GM12878 (cell line): ENCODE measurements around the gene GRK7. TPM values are rescaled to one million over a fixed set of nuclear protein-coding genes. Genes with fewer than 3 reads are reported as not detected.

Experiments used
- ATAC-seq: fragments of 200-7000 bp; cut with Tn5 transposase; 3 replicates; pipeline ENCODE4 v1.9.1; 2020; ENCODE audit warnings: mild to moderate bottlenecking, moderate library complexity
- BruUV-seq: library from RNA; stranded (reverse); fragments of 400-500 nt; replicated peaks from 2 replicates; lab custom pipeline; 2021; lab: Mats Ljungman, UMichigan
- CTCF ChIA-PET: fragments of 300-600 bp; sonication (Branson Sonifier 250); formaldehyde crosslinking; extraction: SDS; loops from one replicate; lab custom pipeline; 2021; ENCODE audit warnings: inconsistent platforms; lab: Yijun Ruan, JAX
- POLR2A ChIA-PET: fragments of 350-600 bp; formaldehyde crosslinking; extraction: SDS; loops from one replicate; lab custom pipeline; 2021; ENCODE audit warnings: inconsistent platforms; lab: Charles Lee
- RAD21 ChIA-PET: fragments of 300-600 bp; sonication (Branson Sonifier 250); formaldehyde crosslinking; loops from one replicate; lab custom pipeline; 2023; ENCODE audit warnings: antibody characterized with exemption; ENCODE audit not compliant: unreplicated experiment; lab: Charles Lee
- SMC1A ChIA-PET: fragments of 300-600 bp; sonication (Branson Sonifier 250); formaldehyde crosslinking; loops from one replicate; lab custom pipeline; 2023; ENCODE audit not compliant: unreplicated experiment, uncharacterized antibody; lab: Charles Lee
- DNase-seq: peaks from one replicate; pipeline ENCODE4 v3.0.0-alpha.2; 2011; ENCODE audit warnings: low read depth, low spot score
- FAIRE-seq: peaks from 3 replicates; lab custom pipeline; 2011; peaks lifted over from hg19 to GRCh38; lab: Jason Lieb, UNC
- H2AFZ ChIP-seq: 2 replicates; pipeline ENCODE4 v1.6.0; 2011; ENCODE audit warnings: low read depth, low read length, control low read depth; ENCODE audit not compliant: control insufficient read depth
- H3K27ac ChIP-seq: 2 replicates; pipeline ENCODE4 v1.5.1; 2011; ENCODE audit warnings: control low read depth; ENCODE audit not compliant: control insufficient read depth, insufficient read depth
- H3K27me3 ChIP-seq, 2 experiments: replicated peaks in 1 of 2; 2 replicates each; pipeline versions ENCODE4 v1.6.0 to v1.6.1; 2011; ENCODE audit warnings: low read length in 1 of 2; ENCODE audit not compliant: control insufficient read depth in 2 of 2, insufficient read depth in 2 of 2
- H3K36me3 ChIP-seq, 2 experiments: 2 replicates each; pipeline ENCODE4 v1.5.1; 2011; ENCODE audit warnings: low read length in 1 of 2; ENCODE audit not compliant: control insufficient read depth in 2 of 2, insufficient read depth in 2 of 2
- H3K4me1 ChIP-seq: 2 replicates; pipeline ENCODE4 v1.6.1; 2011; ENCODE audit warnings: mild to moderate bottlenecking, low read length, moderate library complexity, mixed read lengths; ENCODE audit not compliant: control insufficient read depth, insufficient read depth
- H3K4me2 ChIP-seq: 2 replicates; pipeline ENCODE4 v1.6.0; 2011; ENCODE audit warnings: control low read depth; ENCODE audit not compliant: control insufficient read depth, insufficient read depth
- H3K4me3 ChIP-seq: fragments of 200-600 bp; sonication (generic); 2 replicates; pipeline ENCODE4 v1.5.1; 2016
- H3K79me2 ChIP-seq: 2 replicates; pipeline ENCODE4 v1.6.0; 2011; ENCODE audit warnings: low read length; ENCODE audit not compliant: control insufficient read depth, insufficient read depth
- H3K9ac ChIP-seq: 2 replicates; pipeline ENCODE4 v1.8.0; 2011; ENCODE audit warnings: low read length, control low read depth, mixed read lengths; ENCODE audit not compliant: control insufficient read depth, insufficient read depth
- H3K9me3 ChIP-seq: replicated peaks from 3 replicates; pipeline ENCODE4 v1.5.1; 2011; ENCODE audit warnings: mild to moderate bottlenecking, low read length; ENCODE audit not compliant: control insufficient read depth, insufficient read depth
- H4K20me1 ChIP-seq: 2 replicates; pipeline ENCODE4 v1.6.0; 2011; ENCODE audit not compliant: control insufficient read depth, insufficient read depth
- MTA2 ChIP-seq: fragments of 450-650 bp; IDR thresholded peaks from 2 replicates; pipeline ENCODE4 v1.6.1; 2016; ENCODE audit warnings: low read depth, mild to moderate bottlenecking, moderate library complexity
- NFYA ChIP-seq: IDR thresholded peaks from 2 replicates; pipeline ENCODE4 v1.6.1; 2011; ENCODE audit warnings: low read depth, mild to moderate bottlenecking, low read length, improper control_type of control experiment, borderline replicate concordance
- ZNF24 ChIP-seq: fragments of 450-650 bp; IDR thresholded peaks from 2 replicates; pipeline ENCODE4 v1.6.1; 2017; ENCODE audit warnings: antibody characterized with exemption, mild to moderate bottlenecking
- WGBS: methylation state at CpG from one replicate; pipeline ENCODE4 v1.1.6; 2016; ENCODE audit warnings: low lambda C conversion rate; ENCODE audit not compliant: insufficient replicate concordance, insufficient coverage; ENCODE audit errors: missing lambda C conversion rate; 5-methylcytosine and 5-hydroxymethylcytosine counted together
- in situ Hi-C: fragments of 300-500 bp; cut with MboI; formaldehyde crosslinking; loops from 9 replicates; pipeline ENCODE4 v1.14.3; 2018; ENCODE audit warnings: mixed read lengths
- intact Hi-C: fragments of 100-400 bp; cut with micrococcal nuclease; formaldehyde crosslinking; loops from one replicate; pipeline ENCODE4 v1.14.2; 2022; ENCODE audit not compliant: unreplicated experiment
- polyA plus RNA-seq, 11 experiments: library from polyadenylated mRNA; depleted of rRNA in 4 of 11; unstranded in 6 of 11; stranded (reverse) in 5 of 11; fragments of >200 nt; fragmentation: Nextera tagmentation in 4 of 11; fragmentation: Illumina TruSeq in 1 of 11; extraction: Ambion mirVana in 4 of 11; extraction: Trizol in 1 of 11; gene quantifications; 1 replicate in 1 of 11; 2 replicates in 10 of 11; pipeline versions ENCODE4 v1.2.1 to v1.2.3, GENCODE V29; 2011 to 2016; ENCODE audit warnings: inconsistent platforms in 2 of 11, missing spikeins in 2 of 11, low read depth in 1 of 11
- total RNA-seq, 4 experiments: library from RNA; depleted of rRNA in 3 of 4; stranded (reverse); fragments of >200 nt in 3 of 4; fragmentation: Illumina TruSeq in 1 of 4; extraction: Trizol in 1 of 4; gene quantifications; 2 replicates each; pipeline versions ENCODE4 v1.2.1 to v1.2.3, GENCODE V29; 2013 to 2021
- TF ChIP-seq, protein P1 (sequence below): fragments of 450-650 bp; IDR thresholded peaks from 2 replicates; pipeline ENCODE4 v1.6.1; 2016; ENCODE audit warnings: mild to moderate bottlenecking

GRK7 gene
- total and polyA plus RNA-seq, 10 of the 15 experiments (the other 5 are each of a cell fraction or from before 2014, with no cell fraction given), result not detected

GRCh38 chr3:141737093-141737492 is 26.1 kb upstream of the GRK7 start:
- no peak overlapping the region for H3K4me3 ChIP-seq
- 0 out of 2 replicates have a peak, but pooled peaks cover 5% of the 10 kb centered on the region for H3K4me1 ChIP-seq
- 0 out of 2 replicates have a peak, but pooled peaks have one; percentile 10 for TF ChIP-seq MTA2
- peak; percentile 48; the same call in 1 of the 2 replicates for TF ChIP-seq ZNF24
- TF ChIP-seq, protein P1, sequence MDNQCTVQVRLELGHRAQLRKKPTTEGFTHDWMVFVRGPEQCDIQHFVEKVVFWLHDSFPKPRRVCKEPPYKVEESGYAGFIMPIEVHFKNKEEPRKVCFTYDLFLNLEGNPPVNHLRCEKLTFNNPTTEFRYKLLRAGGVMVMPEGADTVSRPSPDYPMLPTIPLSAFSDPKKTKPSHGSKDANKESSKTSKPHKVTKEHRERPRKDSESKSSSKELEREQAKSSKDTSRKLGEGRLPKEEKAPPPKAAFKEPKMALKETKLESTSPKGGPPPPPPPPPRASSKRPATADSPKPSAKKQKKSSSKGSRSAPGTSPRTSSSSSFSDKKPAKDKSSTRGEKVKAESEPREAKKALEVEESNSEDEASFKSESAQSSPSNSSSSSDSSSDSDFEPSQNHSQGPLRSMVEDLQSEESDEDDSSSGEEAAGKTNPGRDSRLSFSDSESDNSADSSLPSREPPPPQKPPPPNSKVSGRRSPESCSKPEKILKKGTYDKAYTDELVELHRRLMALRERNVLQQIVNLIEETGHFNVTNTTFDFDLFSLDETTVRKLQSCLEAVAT, result peak; percentile 18; the same call in 1 of the 2 replicates
- TF ChIP-seq NFYA, result no peak
- no peaks in the 10 kb centered on the region for H3K27me3 ChIP-seq
- in situ Hi-C loops (no loop called here), intact Hi-C loops (loop anchor here (5.0 kb wide), 1 partner anchor 545 kb away; no protein-coding TSS in a partner anchor)
- H4K20me1 ChIP-seq, result no peaks in the 10 kb centered on the region
- no peak for FAIRE-seq
- peak overlapping the region; percentile 96 for H2AFZ ChIP-seq
- H3K9me3 ChIP-seq, result no peaks in the 10 kb centered on the region
- H3K4me2 ChIP-seq, result no peak overlapping the region
- POLR2A ChIA-PET, result no interaction called here
- peaks cover 40% of the 10 kb centered on the region for H3K79me2 ChIP-seq
- H3K9ac ChIP-seq, result no peak overlapping the region
- SMC1A ChIA-PET, result interaction anchor here (0.9 kb wide), 1 partner anchor 140 kb away, joined by 4 read pairs; no protein-coding TSS in a partner anchor
- RAD21 ChIA-PET, result interaction anchor here (1.0 to 4.1 kb wide), 3 partner anchors 47 to 176 kb away, joined by 3 to 23 read pairs (median 4); partner anchors contain the start of gene ATP1B3
- no peak overlapping the region for H3K27ac ChIP-seq
- CTCF ChIA-PET, result interaction anchor here (0.6 to 1.3 kb wide), 6 partner anchors 14 to 1637 kb away, joined by 3 to 4 read pairs (median 3); no protein-coding TSS in a partner anchor
- no peak for DNase-seq
- ATAC-seq, result no peak
- no TSS peak for BruUV-seq
- 18% methylated on average over 10 of the region's 10 CpGs for WGBS
- H3K36me3 ChIP-seq, result peaks cover 0 to 3% of the 10 kb centered on the region in 2 experiments; a peak in 1 of 4 replicates
